ENCODE data around the gene LIN7C. TPM values are rescaled to one million over a fixed set of nuclear protein-coding genes. Genes with fewer than 3 reads are reported as not detected.

The LIN7C gene
- total RNA-seq, 1 donor from 2014 or later, result 44.4 TPM

- no peak for DNase-seq
These were observed 1.2 kb upstream of the LIN7C start for GRCh38 chr11:27507557-27508322.

- no peak for DNase-seq
These were observed 788 bp downstream of the LIN7C start for GRCh38 chr11:27505781-27506180.

- no peak for DNase-seq
These were observed 2.4 kb downstream of the LIN7C start for GRCh38 chr11:27504205-27504604.

GRCh38 chr11:27501100-27501499 is 5.5 kb downstream of the LIN7C start:
- no peak for DNase-seq

- no peak for DNase-seq
These were observed 8.7 kb downstream of the LIN7C start for GRCh38 chr11:27497911-27498310.

- DNase-seq, result peak; percentile 50
These were observed 9.2 kb downstream of the LIN7C start for GRCh38 chr11:27497284-27497866.

- DNase-seq, result no peak
These were observed 10.1 kb downstream of the LIN7C start for GRCh38 chr11:27496461-27496860.

GRCh38 chr11:27495710-27496300 is 10.8 kb downstream of the LIN7C start:
- no peak for DNase-seq

GRCh38 chr11:27489092-27489491 is 17.5 kb downstream of the LIN7C start:
- DNase-seq, result no peak

- no peak for DNase-seq
These were observed 18.9 kb downstream of the LIN7C start for GRCh38 chr11:27487706-27488105.

- peak; percentile 79 for DNase-seq
These were observed 20.4 kb downstream of the LIN7C start for GRCh38 chr11:27485930-27486773.

- no peak for DNase-seq
These were observed 23.8 kb downstream of the LIN7C start for GRCh38 chr11:27482793-27483192.

GRCh38 chr11:27481992-27482391 is 24.6 kb downstream of the LIN7C start:
- no peak for DNase-seq

GRCh38 chr11:27477831-27478230 is 28.7 kb downstream of the LIN7C start:
- no peak for DNase-seq

GRCh38 chr11:27477243-27477642 is 29.3 kb downstream of the LIN7C start:
- no peak for DNase-seq

- no peak for DNase-seq
These were observed 30.9 kb downstream of the LIN7C start for GRCh38 chr11:27475622-27476021.

GRCh38 chr11:27473017-27473406 is 33.6 kb downstream of the LIN7C start:
- DNase-seq, result no peak

- DNase-seq, result peak; percentile 97
These were observed 34.1 kb downstream of the LIN7C start, which contains the start of gene LGR4 for GRCh38 chr11:27472398-27473016. Gene LGR4, minus strand, starts transcription at chr11:27472790. Its CDS starts 488 bp downstream, at chr11:27472302.

- peak; percentile 48 for DNase-seq
These were observed 34.8 kb downstream of the LIN7C start for GRCh38 chr11:27471589-27472397.

GRCh38 chr11:27470826-27471588 is 35.6 kb downstream of the LIN7C start:
- peak; percentile 5 for DNase-seq

GRCh38 chr11:27470166-27470565 is 36.4 kb downstream of the LIN7C start:
- no peak for DNase-seq
